Activated naive CD8-positive, alpha-beta T cell treated with anti-CD3 and anti-CD28 coated beads for 36 hours (primary cell): Measurements from ENCODE around the gene SYT9. TPM values are rescaled to one million over a fixed set of nuclear protein-coding genes. Genes with fewer than 3 reads are reported as not detected.
A peak's percentile ranks its signal among the peaks of the same experiment; 100 is the strongest.

Experiments used
- DNase-seq: peaks from one replicate; pipeline ENCODE4 v3.0.0; 2021
- H3K27ac Mint-ChIP-seq: one replicate; pipeline ENCODE4 v1.8.0; 2022; ENCODE audit warnings: mild to moderate bottlenecking, moderate library complexity, mixed read lengths
- H3K27me3 Mint-ChIP-seq: one replicate; pipeline ENCODE4 v1.8.0; 2022; ENCODE audit warnings: mild to moderate bottlenecking, mixed read lengths
- H3K36me3 Mint-ChIP-seq: one replicate; pipeline ENCODE4 v1.8.0; 2021; ENCODE audit warnings: mild to moderate bottlenecking, mixed read lengths
- H3K4me1 Mint-ChIP-seq: one replicate; pipeline ENCODE4 v1.8.0; 2021; ENCODE audit warnings: mixed read lengths
- H3K4me3 Mint-ChIP-seq: one replicate; pipeline ENCODE4 v1.8.0; 2022; ENCODE audit warnings: mild to moderate bottlenecking, moderate library complexity, mixed read lengths
- H3K9me3 Mint-ChIP-seq: one replicate; pipeline ENCODE4 v1.8.0; 2022; ENCODE audit warnings: mixed read lengths
- total RNA-seq, 2 experiments: library from RNA; stranded (reverse); gene quantifications; one replicate each; pipeline ENCODE4 v1.2.3, GENCODE V29; 2021

Gene SYT9
- total RNA-seq, 2 experiments from 2014 or later = not detected

DNA sequence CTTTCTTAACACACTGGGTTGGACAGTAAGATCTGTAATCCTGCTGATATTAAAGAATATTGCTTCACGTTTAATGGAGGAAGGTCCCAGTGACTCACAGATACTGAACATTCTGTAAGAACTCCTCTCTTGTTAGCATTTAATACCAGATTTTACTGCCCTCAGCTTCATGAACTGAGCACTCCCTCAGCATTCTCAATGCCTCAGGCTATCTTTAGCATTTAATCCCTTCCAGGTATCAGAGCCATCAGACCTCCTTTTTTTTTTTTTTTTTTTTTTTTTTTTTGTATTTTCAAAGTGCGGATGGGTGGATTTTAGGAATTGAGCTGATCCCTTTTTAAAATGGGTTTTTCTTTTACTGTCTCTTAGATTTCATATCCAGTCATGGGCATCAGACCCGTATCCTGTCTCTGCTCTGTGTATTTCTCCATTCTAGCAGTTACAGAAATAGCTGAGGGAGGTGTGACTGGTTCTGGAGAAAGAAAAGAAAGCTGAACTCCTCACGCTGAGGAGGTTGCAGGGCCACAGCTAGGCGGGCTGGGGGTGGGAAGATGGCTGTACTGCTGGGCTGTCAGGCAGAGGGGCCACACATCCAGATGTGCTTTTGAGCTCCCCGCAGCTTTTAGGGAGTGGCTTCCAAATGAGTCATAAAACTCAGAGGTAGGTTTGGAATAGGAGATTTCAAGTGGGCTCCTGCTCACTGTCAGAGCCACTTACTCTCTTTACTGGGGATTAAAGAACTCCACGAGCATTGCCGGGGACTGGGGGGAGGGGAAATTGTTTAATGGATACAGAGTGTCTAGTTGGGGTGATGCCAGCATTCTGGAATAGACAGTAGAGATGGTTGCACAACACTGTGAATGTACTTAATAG lies 97.0 kb downstream of the SYT9 start:
- Mint-ChIP-seq H3K27ac (no peak overlapping the region), H3K4me1 (no peaks in the 10 kb centered on the region), H3K9me3 (no peaks in the 10 kb centered on the region), H3K27me3 (peaks cover 14% of the 10 kb centered on the region), H3K36me3 (peaks cover 2% of the 10 kb centered on the region), H3K4me3 (no peak overlapping the region)
- no peak for DNase-seq

DNA sequence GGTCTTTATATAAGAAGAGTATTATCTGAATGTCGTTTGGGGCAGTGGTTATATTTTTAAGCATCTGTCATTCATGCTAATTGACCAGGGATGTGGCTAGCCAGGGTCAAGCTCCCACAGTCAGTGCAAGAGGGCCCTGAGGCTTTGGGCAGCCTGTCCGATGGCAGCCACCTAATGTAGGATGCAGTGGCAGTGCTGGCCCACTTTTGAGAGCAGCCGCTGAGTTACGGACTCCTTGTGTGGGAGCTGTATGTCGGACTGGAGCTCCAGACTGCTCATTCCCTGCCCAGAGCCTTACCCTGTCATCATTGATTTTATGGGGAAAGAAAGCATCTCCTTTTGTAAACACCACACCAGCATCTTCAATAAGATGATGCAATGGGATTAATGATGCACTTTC lies 99.5 kb downstream of the SYT9 start:
- Mint-ChIP-seq H3K4me3 (no peak overlapping the region), H3K27ac (no peak overlapping the region), H3K36me3 (no peaks in the 10 kb centered on the region), H3K4me1 (no peaks in the 10 kb centered on the region), H3K27me3 (peaks cover 9% of the 10 kb centered on the region), H3K9me3 (no peaks in the 10 kb centered on the region)
- DNase-seq = no peak

DNA sequence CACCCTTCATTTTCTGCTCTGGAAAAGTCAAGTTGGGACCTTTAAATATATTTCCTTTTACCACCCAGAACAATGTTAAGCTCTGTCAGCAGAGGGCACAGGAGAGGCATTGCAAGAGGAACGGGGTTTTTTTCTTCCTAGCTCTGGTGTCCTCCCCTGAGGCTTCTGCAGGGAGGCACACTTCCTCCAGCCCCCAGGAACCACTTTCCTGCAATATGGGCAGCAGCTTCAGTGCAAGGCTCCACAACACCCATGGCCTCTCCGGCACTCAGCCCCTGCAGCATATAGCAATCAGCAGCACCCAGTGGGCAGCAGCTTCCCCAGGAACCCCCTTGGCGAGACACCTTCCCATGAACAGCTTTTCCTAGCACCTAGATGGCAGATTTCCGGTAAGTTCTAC lies 101.4 kb downstream of the SYT9 start:
- Mint-ChIP-seq H3K27me3 (peaks cover 4% of the 10 kb centered on the region), H3K36me3 (no peaks in the 10 kb centered on the region), H3K4me3 (no peak overlapping the region), H3K27ac (no peak overlapping the region), H3K4me1 (no peaks in the 10 kb centered on the region), H3K9me3 (no peaks in the 10 kb centered on the region)
- DNase-seq = peak; percentile 4

DNA sequence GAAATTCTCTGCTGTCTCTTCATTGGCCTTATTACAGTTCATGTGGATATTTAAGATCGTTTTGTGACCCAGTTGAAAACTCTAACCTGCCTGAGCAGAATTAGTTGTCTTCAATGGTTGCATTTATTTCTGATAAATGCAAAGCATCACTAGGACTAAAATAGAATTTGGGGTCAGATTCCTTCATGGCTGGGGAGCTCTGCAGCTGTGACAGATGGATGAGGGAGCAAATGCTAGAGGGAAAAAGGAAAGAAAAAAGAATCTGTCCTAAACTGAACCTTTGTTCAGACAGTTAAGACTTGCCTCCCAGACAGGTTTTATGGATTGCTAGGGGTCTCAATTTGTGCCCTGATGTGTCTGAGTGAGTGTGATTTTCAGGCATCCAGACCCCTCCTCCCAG lies 113.0 kb downstream of the SYT9 start:
- Mint-ChIP-seq H3K4me1 (no peaks in the 10 kb centered on the region), H3K27ac (no peak overlapping the region), H3K4me3 (no peak overlapping the region), H3K27me3 (peaks cover 5% of the 10 kb centered on the region), H3K9me3 (no peaks in the 10 kb centered on the region), H3K36me3 (no peaks in the 10 kb centered on the region)
- DNase-seq = no peak

DNA sequence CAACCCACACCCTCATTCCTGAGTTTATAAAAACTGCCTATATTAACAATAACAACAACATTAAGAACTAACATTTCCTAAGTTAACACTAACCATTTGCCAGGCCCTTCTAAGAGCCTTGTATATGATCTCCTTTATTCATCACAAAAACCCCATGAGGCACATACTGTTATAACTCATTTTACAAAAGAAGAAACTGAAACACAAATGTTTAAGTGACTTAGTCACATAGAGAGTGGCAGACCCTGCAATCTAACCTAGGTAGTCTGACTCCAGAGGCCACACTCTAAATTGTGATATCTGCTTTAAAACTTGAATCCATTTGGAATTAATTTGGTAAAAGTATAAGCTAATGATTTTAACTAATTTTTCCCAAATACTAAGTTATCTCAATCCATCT lies 116.1 kb downstream of the SYT9 start:
- H3K4me1 Mint-ChIP-seq = no peaks in the 10 kb centered on the region
- no peaks in the 10 kb centered on the region for H3K36me3 Mint-ChIP-seq
- H3K9me3 Mint-ChIP-seq = peaks cover 2% of the 10 kb centered on the region
- DNase-seq = no peak
- H3K27me3 Mint-ChIP-seq = peaks cover 4% of the 10 kb centered on the region
- no peak overlapping the region for H3K27ac Mint-ChIP-seq
- no peak overlapping the region for H3K4me3 Mint-ChIP-seq

DNA sequence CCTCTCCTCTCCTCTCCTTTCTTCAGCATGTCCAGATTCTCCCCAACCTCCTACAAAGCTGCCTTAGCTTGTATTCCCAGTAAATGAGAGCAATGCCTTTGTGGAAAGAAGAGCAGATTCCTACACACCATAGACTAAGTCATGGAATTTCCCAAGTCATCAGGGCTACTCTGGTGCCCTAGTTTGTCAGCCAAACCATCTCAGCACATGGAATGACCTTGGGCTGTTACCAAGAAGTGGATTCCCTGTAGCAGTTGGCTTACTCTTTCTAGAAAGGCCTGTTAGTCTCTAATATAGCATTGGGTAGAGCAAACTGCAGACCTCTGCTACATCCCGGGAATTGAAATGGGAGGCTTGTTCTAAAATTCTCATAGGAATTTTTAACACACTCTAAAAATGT lies 124.7 kb downstream of the SYT9 start:
- peaks cover 14% of the 10 kb centered on the region for H3K27me3 Mint-ChIP-seq
- no peak for DNase-seq

DNA sequence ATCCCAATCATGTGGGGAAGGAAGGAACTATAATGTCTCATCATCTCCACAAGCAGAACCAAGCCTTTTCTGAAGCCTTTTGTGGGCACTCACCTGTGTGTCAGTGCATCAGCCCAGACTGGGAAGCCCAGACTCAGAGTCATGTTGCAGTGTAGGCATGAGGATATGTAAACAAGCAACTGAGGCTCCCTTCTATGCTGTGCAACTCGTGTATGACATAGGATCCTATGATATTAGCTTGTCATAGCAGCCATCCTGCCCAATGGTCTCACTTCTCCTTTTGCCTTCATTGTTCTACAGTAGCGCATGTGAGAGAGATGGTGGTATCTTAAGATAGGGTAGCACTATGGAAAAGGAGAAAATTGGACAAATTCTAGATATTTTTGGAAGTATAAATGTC lies 130.2 kb downstream of the SYT9 start:
- Mint-ChIP-seq H3K4me1 (no peaks in the 10 kb centered on the region), H3K27ac (no peak overlapping the region)

More for the DNA sequence above, 124.7 kb downstream of the SYT9 start:
- Mint-ChIP-seq H3K36me3 (no peaks in the 10 kb centered on the region), H3K4me1 (no peaks in the 10 kb centered on the region), H3K9me3 (peaks cover 2% of the 10 kb centered on the region), H3K27ac (no peak overlapping the region), H3K4me3 (no peak overlapping the region)

DNA sequence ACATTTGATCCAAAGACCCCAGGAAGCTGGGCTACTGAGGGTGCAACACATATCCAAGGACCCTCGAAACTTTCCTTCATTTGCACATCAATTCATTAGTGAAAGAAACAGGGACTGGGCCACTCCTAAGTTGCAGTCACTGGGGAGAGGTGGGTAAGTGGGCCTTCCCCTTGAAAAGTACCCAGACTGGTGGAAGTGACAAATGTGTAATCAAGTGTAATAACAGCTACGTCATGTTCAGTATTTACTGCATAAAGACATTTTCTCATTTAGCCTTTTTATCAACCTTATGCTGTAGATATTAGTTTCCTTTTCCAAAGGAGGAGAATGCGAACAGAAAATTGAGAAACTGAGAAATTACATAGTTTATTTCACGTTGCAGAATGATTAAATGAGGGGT lies 131.7 kb downstream of the SYT9 start:
- no peaks in the 10 kb centered on the region for H3K4me1 Mint-ChIP-seq
- H3K4me3 Mint-ChIP-seq = no peak overlapping the region
- no peak overlapping the region for H3K27ac Mint-ChIP-seq
- no peak for DNase-seq
- no peaks in the 10 kb centered on the region for H3K36me3 Mint-ChIP-seq
- H3K27me3 Mint-ChIP-seq = peaks cover 11% of the 10 kb centered on the region
- no peaks in the 10 kb centered on the region for H3K9me3 Mint-ChIP-seq

More for the DNA sequence above, 130.2 kb downstream of the SYT9 start:
- Mint-ChIP-seq H3K9me3 (no peaks in the 10 kb centered on the region), H3K27me3 (peaks cover 13% of the 10 kb centered on the region), H3K36me3 (no peaks in the 10 kb centered on the region), H3K4me3 (no peak overlapping the region)
- no peak for DNase-seq

DNA sequence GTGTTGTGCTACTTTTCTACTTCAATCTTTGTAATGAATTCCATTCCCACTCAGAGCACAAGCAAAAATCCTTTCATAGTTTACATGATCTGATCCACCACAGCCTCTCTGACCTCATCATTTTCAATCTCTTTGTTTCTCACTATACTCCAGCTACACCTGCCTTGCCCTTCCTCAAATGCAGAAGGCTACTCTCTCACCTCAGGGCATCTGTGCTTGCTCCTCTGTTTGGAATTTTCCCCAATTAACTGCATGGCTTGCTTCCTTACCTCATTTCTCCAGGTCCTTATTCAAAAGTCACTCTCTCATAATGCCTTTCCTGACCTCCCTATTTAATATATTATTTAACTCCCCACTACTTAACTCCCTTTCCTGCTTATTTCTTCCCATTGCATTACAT lies 133.0 kb downstream of the SYT9 start:
- no peaks in the 10 kb centered on the region for H3K9me3 Mint-ChIP-seq
- H3K4me3 Mint-ChIP-seq = no peak overlapping the region
- no peaks in the 10 kb centered on the region for H3K4me1 Mint-ChIP-seq
- DNase-seq = no peak
- no peak overlapping the region for H3K27ac Mint-ChIP-seq
- H3K36me3 Mint-ChIP-seq = no peaks in the 10 kb centered on the region
- peaks cover 11% of the 10 kb centered on the region for H3K27me3 Mint-ChIP-seq

DNA sequence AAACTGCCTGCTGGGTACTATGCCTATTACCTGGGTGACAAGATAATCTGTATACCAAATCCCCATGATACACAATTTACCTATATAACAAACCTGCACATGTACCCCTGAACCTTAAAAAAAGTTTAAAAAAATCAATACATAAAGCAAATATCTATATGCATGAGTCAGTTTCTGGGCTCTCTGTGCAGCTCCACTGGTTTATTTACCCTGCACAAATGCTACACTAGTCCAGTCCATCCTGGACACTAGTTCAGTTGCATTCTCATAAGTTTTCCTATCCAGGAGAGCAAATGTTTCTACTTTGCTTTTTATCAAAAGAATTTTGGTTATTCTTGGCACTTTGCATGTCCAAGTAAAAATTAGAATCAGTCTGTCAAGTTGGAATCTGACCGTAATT lies 133.8 kb downstream of the SYT9 start:
- no peak for DNase-seq
- no peak overlapping the region for H3K27ac Mint-ChIP-seq
- H3K4me3 Mint-ChIP-seq = no peak overlapping the region
- H3K27me3 Mint-ChIP-seq = peaks cover 11% of the 10 kb centered on the region
- no peaks in the 10 kb centered on the region for H3K9me3 Mint-ChIP-seq
- H3K4me1 Mint-ChIP-seq = no peaks in the 10 kb centered on the region
- no peaks in the 10 kb centered on the region for H3K36me3 Mint-ChIP-seq

DNA sequence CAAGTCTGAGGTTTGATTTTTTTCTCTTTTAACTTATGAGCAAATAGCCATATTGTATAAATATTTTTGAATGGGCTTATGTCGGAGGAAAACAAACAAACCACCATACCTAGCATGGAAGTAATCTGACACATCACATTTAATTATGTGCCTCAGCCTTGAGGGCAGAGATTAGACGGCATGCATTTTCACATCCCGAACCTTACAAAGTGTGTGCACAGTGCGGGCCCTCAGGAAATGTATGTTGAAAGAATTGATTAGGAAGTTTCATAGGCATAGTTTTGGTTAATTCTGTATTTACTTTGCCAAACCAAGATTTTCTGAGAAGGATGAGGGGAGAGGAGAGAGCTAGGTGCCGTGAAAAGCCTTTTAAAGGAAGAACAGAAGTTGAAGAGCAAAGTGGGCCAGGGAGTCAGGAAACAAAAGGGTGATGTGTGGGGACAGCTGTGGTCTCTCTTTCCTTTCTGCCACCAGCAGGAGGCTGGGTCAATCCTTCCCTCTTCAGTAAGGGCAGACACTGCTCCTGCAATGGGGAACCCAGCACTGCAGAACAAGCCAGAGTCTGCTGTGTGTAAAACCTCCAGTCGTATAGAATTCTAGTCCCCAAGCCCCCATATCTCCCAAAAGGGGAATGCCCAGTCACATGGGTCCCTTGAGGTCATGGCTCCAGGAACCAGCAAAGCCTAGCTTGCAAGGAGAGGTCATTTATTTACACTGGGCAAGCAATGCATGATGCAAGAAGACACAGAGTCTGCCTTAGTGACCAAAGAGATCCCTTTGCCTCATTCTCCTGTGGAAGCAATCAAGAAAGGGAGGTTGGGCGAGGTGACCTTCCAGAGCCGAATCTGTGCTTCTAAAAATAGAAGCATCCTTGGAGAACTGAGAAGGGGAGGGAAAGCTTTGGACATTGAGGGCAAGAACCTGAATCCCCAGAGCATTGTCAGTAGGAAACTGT lies 162.5 kb downstream of the SYT9 start:
- Mint-ChIP-seq H3K4me1 (no peaks in the 10 kb centered on the region), H3K27me3 (peaks cover 35% of the 10 kb centered on the region), H3K4me3 (no peak overlapping the region), H3K9me3 (peaks cover 2% of the 10 kb centered on the region), H3K36me3 (no peaks in the 10 kb centered on the region), H3K27ac (no peak overlapping the region)
- DNase-seq = no peak

DNA sequence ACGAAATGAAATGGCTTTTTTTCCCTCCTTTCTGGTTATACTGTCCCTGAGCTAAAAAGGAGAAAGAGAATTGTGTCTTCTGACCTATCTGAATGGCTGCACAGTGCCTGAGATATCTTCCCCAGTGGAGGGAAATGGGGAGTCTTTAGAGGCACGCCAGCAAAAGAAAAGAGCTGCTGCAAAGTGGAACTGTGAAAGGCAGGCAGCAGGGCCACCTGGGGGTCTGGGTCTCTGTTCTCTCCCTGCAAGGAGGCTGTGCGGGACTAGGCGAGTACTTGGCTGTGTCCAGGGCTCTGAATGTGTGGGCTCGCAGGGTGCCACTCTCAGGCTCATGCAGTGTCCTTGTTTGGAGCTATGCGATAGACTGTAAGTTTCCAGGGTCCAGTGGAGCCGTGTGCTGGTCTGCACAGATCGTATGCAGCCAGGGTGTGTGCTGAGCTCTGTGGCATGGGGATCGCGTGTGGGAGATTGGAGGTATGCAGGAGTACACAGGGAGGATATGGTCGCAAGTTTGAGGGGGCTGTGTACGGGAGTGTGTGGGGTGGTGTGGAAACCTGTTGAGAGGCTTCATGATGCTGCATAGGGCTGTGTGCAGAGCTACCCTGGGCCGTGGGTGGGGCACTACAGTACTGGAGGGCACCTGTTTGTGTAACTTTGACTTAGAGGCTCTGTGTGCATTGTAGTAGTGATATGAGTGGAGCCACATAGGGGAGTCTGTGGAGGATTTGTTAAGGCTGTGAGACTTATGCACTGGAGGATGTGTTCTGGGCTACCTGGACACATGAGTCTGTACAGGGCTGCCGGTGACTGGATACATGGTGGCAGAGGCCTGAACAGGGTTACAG lies 163.5 kb downstream of the SYT9 start:
- DNase-seq = no peak
- H3K4me1 Mint-ChIP-seq = no peaks in the 10 kb centered on the region
- H3K4me3 Mint-ChIP-seq = no peak overlapping the region
- H3K27ac Mint-ChIP-seq = no peak overlapping the region
- H3K36me3 Mint-ChIP-seq = no peaks in the 10 kb centered on the region
- peaks cover 2% of the 10 kb centered on the region for H3K9me3 Mint-ChIP-seq
- H3K27me3 Mint-ChIP-seq = peaks cover 35% of the 10 kb centered on the region

DNA sequence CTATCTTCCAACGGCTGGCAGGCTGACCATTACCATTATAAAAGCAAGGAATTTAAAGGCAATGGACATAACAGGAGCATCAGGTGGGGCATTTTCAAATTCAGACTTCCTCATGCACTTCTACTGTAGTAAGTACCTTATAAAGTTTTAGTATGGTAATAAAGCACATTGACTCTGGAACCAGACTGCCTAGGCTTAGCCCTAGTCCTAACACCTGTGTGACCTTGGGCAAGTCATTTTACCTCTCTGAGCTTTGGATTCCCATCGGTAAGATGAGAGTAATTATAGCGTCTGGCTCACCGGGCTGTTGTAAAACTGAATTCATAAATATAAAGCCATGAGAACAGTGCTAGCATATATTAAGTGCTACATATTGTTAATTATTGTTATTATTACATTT lies 164.4 kb downstream of the SYT9 start:
- Mint-ChIP-seq H3K36me3 (no peaks in the 10 kb centered on the region), H3K4me1 (no peaks in the 10 kb centered on the region), H3K27me3 (peaks cover 33% of the 10 kb centered on the region), H3K9me3 (peaks cover 2% of the 10 kb centered on the region), H3K4me3 (no peak overlapping the region), H3K27ac (no peak overlapping the region)
- no peak for DNase-seq

DNA sequence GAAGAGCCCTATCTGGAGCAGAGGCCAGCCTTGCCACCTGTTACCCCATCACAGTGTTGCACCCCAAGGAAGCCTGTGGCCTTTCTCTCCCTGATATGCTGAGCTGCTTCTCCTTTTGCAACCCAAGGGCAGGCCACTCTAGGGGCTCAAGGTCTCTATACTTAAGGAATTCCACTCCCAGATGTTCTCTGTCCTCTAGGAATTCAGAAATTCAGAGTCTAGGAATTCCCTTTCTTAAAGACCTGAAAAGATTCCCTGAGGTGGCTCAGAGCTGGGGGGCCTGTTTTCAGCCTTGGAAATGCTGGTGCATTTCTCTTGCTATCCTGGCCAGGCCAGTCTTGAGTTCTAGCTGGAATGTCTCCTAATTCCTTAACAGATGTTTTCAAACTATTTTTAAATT lies 165.6 kb downstream of the SYT9 start:
- Mint-ChIP-seq H3K27me3 (peaks cover 26% of the 10 kb centered on the region), H3K36me3 (no peaks in the 10 kb centered on the region), H3K9me3 (no peaks in the 10 kb centered on the region), H3K4me1 (no peaks in the 10 kb centered on the region), H3K27ac (no peak overlapping the region), H3K4me3 (no peak overlapping the region)
- no peak for DNase-seq

DNA sequence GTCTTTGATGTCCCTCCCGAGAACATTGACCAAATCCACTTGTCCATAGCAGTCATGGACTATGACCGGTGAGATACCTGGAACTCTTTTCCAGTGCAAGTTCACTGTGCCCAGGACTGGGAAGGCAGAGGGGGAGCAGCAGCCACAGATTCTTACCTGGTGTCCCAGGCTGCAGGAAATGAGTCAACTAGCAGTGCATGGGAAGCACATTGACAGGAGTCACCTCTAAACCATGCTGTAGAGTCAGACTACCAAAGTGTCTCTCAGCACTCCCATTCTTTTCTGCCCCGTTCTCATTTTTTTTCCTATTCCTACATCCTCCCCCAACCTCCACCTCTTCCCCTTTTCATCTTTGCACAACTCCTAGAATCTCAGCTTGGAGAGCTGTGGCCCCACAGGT lies 166.4 kb downstream of the SYT9 start:
- Mint-ChIP-seq H3K27ac (no peak overlapping the region), H3K4me3 (no peak overlapping the region), H3K36me3 (no peaks in the 10 kb centered on the region), H3K27me3 (peaks cover 21% of the 10 kb centered on the region), H3K4me1 (peaks cover 6% of the 10 kb centered on the region), H3K9me3 (no peaks in the 10 kb centered on the region)
- DNase-seq = no peak
